Endothelial cell of hepatic sinusoid (primary cell): Measurements from ENCODE around the gene PGAM1.
"Not testable (repeated sequence)": the region's sequence is repeated elsewhere in the genome, so short reads cannot be mapped to it uniquely, and the experiment has no call there.

Experiments
- in situ Hi-C: cut with HindIII; loops from 2 replicates; pipeline ENCODE4 v1.10.0; 2017; ENCODE audit warnings: low sequenced_read_pairs

Gene PGAM1

GRCh38 chr10:97454330-97455036 lies 28.5 kb downstream of the PGAM1 start:
- in situ Hi-C loops = no loop called here

GRCh38 chr10:97456034-97456685 lies 30.2 kb downstream of the PGAM1 start:
- in situ Hi-C loops = no loop called here

GRCh38 chr10:97456686-97457065 lies 30.7 kb downstream of the PGAM1 start:
- in situ Hi-C loops = no loop called here

- in situ Hi-C loops = no loop called here
Measured at GRCh38 chr10:97459111-97459510, 33.1 kb downstream of the PGAM1 start.

GRCh38 chr10:97459933-97460332 lies 33.9 kb downstream of the PGAM1 start:
- in situ Hi-C loops = no loop called here

GRCh38 chr10:97462309-97462708 lies 36.3 kb downstream of the PGAM1 start:
- in situ Hi-C loops = no loop called here

- in situ Hi-C loops = no loop called here
Measured at GRCh38 chr10:97463363-97464132, 37.6 kb downstream of the PGAM1 start.

GRCh38 chr10:97464226-97464625 lies 38.2 kb downstream of the PGAM1 start:
- in situ Hi-C loops = no loop called here

- in situ Hi-C loops = no loop called here
Measured at GRCh38 chr10:97465982-97466381, 40.0 kb downstream of the PGAM1 start.

- in situ Hi-C loops = no loop called here
Measured at GRCh38 chr10:97466755-97467154, 40.8 kb downstream of the PGAM1 start.

- in situ Hi-C loops = no loop called here
Measured at GRCh38 chr10:97468162-97468561, 42.2 kb downstream of the PGAM1 start.

GRCh38 chr10:97468781-97469180 lies 42.8 kb downstream of the PGAM1 start:
- in situ Hi-C loops = not testable (repeated sequence)

- in situ Hi-C loops = no loop called here
Measured at GRCh38 chr10:97474918-97475317, 48.9 kb downstream of the PGAM1 start.

GRCh38 chr10:97475936-97476594 lies 50.1 kb downstream of the PGAM1 start:
- in situ Hi-C loops = no loop called here

- in situ Hi-C loops = not testable (repeated sequence)
Measured at GRCh38 chr10:97479410-97479809, 53.4 kb downstream of the PGAM1 start.

GRCh38 chr10:97479939-97480338 lies 53.9 kb downstream of the PGAM1 start:
- in situ Hi-C loops = no loop called here

GRCh38 chr10:97481071-97481470 lies 55.1 kb downstream of the PGAM1 start:
- in situ Hi-C loops = no loop called here

GRCh38 chr10:97482381-97482780 lies 56.4 kb downstream of the PGAM1 start:
- in situ Hi-C loops = no loop called here
